ENCODE measurements around the gene DRP2.
"Not testable (repeated sequence)": the region's sequence is repeated elsewhere in the genome, so short reads cannot be mapped to it uniquely, and the experiment has no call there.

DRP2 gene

DNA sequence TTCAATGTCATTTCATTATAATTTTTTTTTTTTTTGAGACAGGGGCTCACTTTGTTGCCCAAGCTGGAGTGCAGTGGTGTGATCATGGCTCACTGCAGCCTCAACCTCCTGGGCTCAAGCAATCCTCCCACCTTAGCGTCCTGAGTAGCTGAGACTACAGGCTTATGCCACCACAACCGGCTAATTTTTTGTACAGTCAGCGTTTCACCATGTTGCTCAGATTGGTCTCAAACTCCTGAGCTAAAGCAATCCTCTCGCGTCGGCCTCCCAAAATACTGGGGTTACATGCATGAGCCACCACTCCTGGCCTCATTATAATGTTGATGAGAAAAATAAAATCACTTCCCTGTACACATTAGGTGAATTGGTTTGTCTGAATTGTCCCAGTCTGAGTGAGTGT, 54.6 kb downstream of the DRP2 start:
- Histone ChIP-seq H3K36me3 (replicated peaks; ENCODE audit: low read depth, low read length) (no peaks in the 10 kb centered on the region), H3K4me3 (ENCODE audit: low read length) (no peak overlapping the region), H3K27me3 (ENCODE audit: low read depth, low read length) (no peaks in the 10 kb centered on the region), H4K20me1 (ENCODE audit: insufficient read depth, low read length) (no peaks in the 10 kb centered on the region), H3K79me2 (ENCODE audit: low read length) (no peaks in the 10 kb centered on the region), H3K4me1 (ENCODE audit: low read length) (no peaks in the 10 kb centered on the region), H3K27ac (ENCODE audit: low read length) (no peak overlapping the region), H3K9me3 (ENCODE audit: insufficient read depth, low read length) (no peaks in the 10 kb centered on the region), H2AFZ (ENCODE audit: low read depth, low read length) (no peak overlapping the region), H3K9ac (ENCODE audit: low read length) (no peak overlapping the region), H3K4me2 (ENCODE audit: low read length) (no peak overlapping the region)
- no peak for TF ChIP-seq EZH2phosphoT487 (IDR thresholded peaks at IDR 0.05; ENCODE audit: low read depth)
- TF ChIP-seq, protein P1, sequence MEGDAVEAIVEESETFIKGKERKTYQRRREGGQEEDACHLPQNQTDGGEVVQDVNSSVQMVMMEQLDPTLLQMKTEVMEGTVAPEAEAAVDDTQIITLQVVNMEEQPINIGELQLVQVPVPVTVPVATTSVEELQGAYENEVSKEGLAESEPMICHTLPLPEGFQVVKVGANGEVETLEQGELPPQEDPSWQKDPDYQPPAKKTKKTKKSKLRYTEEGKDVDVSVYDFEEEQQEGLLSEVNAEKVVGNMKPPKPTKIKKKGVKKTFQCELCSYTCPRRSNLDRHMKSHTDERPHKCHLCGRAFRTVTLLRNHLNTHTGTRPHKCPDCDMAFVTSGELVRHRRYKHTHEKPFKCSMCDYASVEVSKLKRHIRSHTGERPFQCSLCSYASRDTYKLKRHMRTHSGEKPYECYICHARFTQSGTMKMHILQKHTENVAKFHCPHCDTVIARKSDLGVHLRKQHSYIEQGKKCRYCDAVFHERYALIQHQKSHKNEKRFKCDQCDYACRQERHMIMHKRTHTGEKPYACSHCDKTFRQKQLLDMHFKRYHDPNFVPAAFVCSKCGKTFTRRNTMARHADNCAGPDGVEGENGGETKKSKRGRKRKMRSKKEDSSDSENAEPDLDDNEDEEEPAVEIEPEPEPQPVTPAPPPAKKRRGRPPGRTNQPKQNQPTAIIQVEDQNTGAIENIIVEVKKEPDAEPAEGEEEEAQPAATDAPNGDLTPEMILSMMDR (IDR thresholded peaks at IDR 0.05; ENCODE audit: low read depth, low read length): no peak

DNA sequence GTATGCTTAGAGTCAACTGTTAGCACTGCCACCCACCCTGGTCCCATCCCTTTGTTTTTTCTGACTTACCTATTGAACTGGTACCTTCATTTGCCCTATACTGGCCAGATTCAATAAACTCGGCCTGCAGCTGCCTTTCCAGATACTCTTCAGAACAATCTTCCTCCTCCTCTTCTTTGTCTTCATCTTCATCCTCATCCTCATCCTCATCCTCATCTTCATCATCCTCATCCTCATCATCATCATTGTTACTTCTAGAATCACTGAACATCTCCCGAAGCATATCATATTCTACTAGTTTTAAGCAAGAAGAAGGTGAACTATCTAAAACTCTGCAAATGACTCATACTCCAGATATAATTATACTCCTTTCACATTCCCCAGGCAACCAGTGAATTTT, 56.7 kb downstream of the DRP2 start:
- H3K4me1 ChIP-seq (ENCODE audit: low read length): no peaks in the 10 kb centered on the region
- TF ChIP-seq EZH2phosphoT487 (IDR thresholded peaks at IDR 0.05; ENCODE audit: low read depth): no peak
- TF ChIP-seq, protein P1 (IDR thresholded peaks at IDR 0.05; ENCODE audit: low read depth, low read length): no peak
- H3K9me3 ChIP-seq (ENCODE audit: insufficient read depth, low read length): no peaks in the 10 kb centered on the region
- H3K36me3 ChIP-seq (replicated peaks; ENCODE audit: low read depth, low read length): no peaks in the 10 kb centered on the region
- H3K4me3 ChIP-seq (ENCODE audit: low read length): no peak overlapping the region
- H3K79me2 ChIP-seq (ENCODE audit: low read length): no peaks in the 10 kb centered on the region
- H3K27ac ChIP-seq (ENCODE audit: low read length): no peak overlapping the region
- H3K9ac ChIP-seq (ENCODE audit: low read length): no peak overlapping the region
- no peak overlapping the region for H3K4me2 ChIP-seq (ENCODE audit: low read length)
- no peaks in the 10 kb centered on the region for H3K27me3 ChIP-seq (ENCODE audit: low read depth, low read length)
- no peak overlapping the region for H2AFZ ChIP-seq (ENCODE audit: low read depth, low read length)
- no peaks in the 10 kb centered on the region for H4K20me1 ChIP-seq (ENCODE audit: insufficient read depth, low read length)

DNA sequence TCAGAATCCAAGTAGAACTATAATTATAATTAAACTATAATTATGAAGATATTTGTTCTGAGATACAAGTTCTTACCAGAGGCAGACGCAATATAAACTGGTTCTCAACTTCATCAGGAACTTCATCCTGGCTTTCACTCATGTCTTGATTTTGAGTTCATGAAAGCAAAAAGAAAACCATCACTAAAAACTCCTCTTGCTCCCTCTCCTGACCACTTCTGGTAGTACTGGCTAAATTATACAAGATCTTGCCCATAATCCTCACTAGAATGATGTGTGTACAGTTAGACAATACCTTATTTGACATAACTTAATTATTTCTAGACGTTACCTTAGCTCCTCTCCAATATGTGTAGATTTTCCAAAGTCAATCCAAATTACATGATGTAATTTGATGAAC, 67.8 kb downstream of the DRP2 start:
- no peaks in the 10 kb centered on the region for H3K79me2 ChIP-seq (ENCODE audit: low read length)
- H3K27me3 ChIP-seq (ENCODE audit: low read depth, low read length): no peaks in the 10 kb centered on the region
- no peaks in the 10 kb centered on the region for H3K36me3 ChIP-seq (replicated peaks; ENCODE audit: low read depth, low read length)
- H3K4me3 ChIP-seq (ENCODE audit: low read length): no peak overlapping the region
- H3K4me2 ChIP-seq (ENCODE audit: low read length): 0 out of 2 replicates have a peak overlapping the region, but pooled peaks have one; percentile 1
- no peaks in the 10 kb centered on the region for H4K20me1 ChIP-seq (ENCODE audit: insufficient read depth, low read length)
- TF ChIP-seq EZH2phosphoT487 (IDR thresholded peaks at IDR 0.05; ENCODE audit: low read depth): no peak
- TF ChIP-seq, protein P1 (IDR thresholded peaks at IDR 0.05; ENCODE audit: low read depth, low read length): peak; percentile 57
- H2AFZ ChIP-seq (ENCODE audit: low read depth, low read length): no peak overlapping the region
- no peaks in the 10 kb centered on the region for H3K4me1 ChIP-seq (ENCODE audit: low read length)
- H3K9me3 ChIP-seq (ENCODE audit: insufficient read depth, low read length): no peaks in the 10 kb centered on the region
- H3K27ac ChIP-seq (ENCODE audit: low read length): no peak overlapping the region
- no peak overlapping the region for H3K9ac ChIP-seq (ENCODE audit: low read length)

DNA sequence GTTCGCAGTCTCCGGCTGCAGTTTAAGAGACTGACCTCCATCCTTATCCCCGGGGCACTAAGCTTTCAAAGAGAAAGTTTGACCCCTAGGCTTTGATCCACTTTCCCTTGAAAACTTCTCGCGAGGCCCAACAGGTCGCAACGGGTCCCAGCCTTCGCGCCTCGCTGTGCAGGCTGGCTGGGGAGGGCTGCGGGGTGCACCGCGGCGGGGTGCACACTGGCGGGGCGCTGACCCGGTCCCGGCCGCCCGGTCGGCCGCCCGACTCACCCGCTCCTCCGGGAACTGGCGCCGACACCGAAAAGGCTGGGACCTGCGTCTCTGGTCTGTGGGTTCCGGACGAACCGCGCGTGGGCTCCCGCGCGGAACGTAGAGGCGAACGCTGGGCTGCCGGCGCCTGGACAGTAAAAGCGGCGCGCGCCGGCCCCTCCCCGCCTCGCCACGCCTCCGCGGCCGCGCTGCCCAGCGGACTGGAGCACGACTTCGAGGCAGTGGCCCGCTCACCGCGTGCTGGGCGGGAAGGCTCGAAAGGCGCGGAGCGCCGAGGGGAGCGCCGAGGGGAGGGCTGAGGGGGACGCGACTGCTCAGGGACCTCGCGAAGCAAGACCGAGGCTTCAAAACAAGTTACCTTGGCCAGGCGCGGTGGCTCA, 71.5 kb downstream of the DRP2 start, which contains the start of gene TAF7L:
Gene TAF7L, minus strand, starts transcription at position 378 of the 647 bp plus-strand sequence. CDS start 3,791 bp downstream, outside the sequence.
- no peak for TF ChIP-seq EZH2phosphoT487 (IDR thresholded peaks at IDR 0.05; ENCODE audit: low read depth)
- TF ChIP-seq, protein P1 (IDR thresholded peaks at IDR 0.05; ENCODE audit: low read depth, low read length): no peak
- Histone ChIP-seq H3K9ac (ENCODE audit: low read length) (no peak within 1 kb of the TSS), H3K36me3 (replicated peaks; ENCODE audit: low read depth, low read length) (no peaks in the 10 kb centered on the region), H3K4me1 (ENCODE audit: low read length) (peaks cover 11% of the 10 kb centered on the region), H3K27me3 (ENCODE audit: low read depth, low read length) (no peaks in the 10 kb centered on the region), H3K79me2 (ENCODE audit: low read length) (no peaks in the 10 kb centered on the region), H2AFZ (ENCODE audit: low read depth, low read length) (no peak within 1 kb of the TSS), H4K20me1 (ENCODE audit: insufficient read depth, low read length) (no peaks in the 10 kb centered on the region), H3K9me3 (ENCODE audit: insufficient read depth, low read length) (no peaks in the 10 kb centered on the region), H3K4me2 (ENCODE audit: low read length) (no peak within 1 kb of the TSS), H3K4me3 (ENCODE audit: low read length) (no peak within 1 kb of the TSS), H3K27ac (ENCODE audit: low read length) (no peak within 1 kb of the TSS)

DNA sequence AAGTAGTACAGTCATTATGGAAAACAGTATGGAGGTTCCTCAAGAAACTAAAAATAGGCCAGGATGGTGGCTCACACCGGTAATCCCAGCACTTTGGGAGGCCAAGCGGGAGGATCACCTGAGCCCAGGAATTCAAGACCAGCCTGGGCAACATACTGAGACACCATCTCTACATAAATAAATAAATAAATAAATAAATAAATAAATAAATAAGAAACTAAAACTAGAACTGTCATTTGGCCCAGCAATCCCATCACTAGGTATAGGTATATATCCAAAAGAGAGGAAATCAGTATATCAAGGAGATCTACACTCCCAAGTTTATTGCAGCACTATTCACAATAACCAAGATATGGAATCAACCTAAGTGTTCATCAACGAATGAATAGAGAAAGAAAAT, 76.0 kb downstream of the DRP2 start:
- H2AFZ ChIP-seq (ENCODE audit: low read depth, low read length): not testable (repeated sequence)

More for the DNA sequence above, 76.0 kb downstream of the DRP2 start:
- H3K9ac ChIP-seq (ENCODE audit: low read length); H3K79me2 ChIP-seq (ENCODE audit: low read length); H3K9me3 ChIP-seq (ENCODE audit: insufficient read depth, low read length); H4K20me1 ChIP-seq (ENCODE audit: insufficient read depth, low read length); H3K27ac ChIP-seq (ENCODE audit: low read length); H3K4me3 ChIP-seq (ENCODE audit: low read length); H3K27me3 ChIP-seq (ENCODE audit: low read depth, low read length); H3K4me2 ChIP-seq (ENCODE audit: low read length); H3K36me3 ChIP-seq (replicated peaks; ENCODE audit: low read depth, low read length): not testable (repeated sequence)
- H3K4me1 ChIP-seq (ENCODE audit: low read length): peaks cover 11% of the 10 kb centered on the region
